PC-3 (cell line): ENCODE results near the gene SENP5. TPM values are rescaled to one million over a fixed set of nuclear protein-coding genes. Genes with fewer than 3 reads are reported as not detected.

ENCODE experiments used
- ATAC-seq: fragments of 200-7000 bp; cut with Tn5 transposase; 2 replicates; pipeline ENCODE4 v1.9.1; 2020; ENCODE audit warnings: mild to moderate bottlenecking, moderate library complexity
- BruUV-seq: library from RNA; stranded (reverse); fragments of 400-500 nt; replicated peaks from 2 replicates; lab custom pipeline; 2021; lab: Mats Ljungman, UMichigan
- CTCF ChIA-PET: fragments of 300-600 bp; sonication (Branson Sonifier 250); formaldehyde crosslinking; loops from one replicate; lab custom pipeline; 2022; ENCODE audit warnings: antibody characterized with exemption; lab: Charles Lee
- POLR2A ChIA-PET: fragments of 300-600 bp; sonication (Branson Sonifier 250); formaldehyde crosslinking; loops from one replicate; lab custom pipeline; 2022; ENCODE audit warnings: antibody characterized with exemption; ENCODE audit not compliant: unreplicated experiment; lab: Charles Lee
- DNase-seq: peaks from one replicate; pipeline ENCODE4 v3.0.0-alpha.2; 2015
- H2AFZ ChIP-seq: fragments of 300-600 bp; sonication (generic); 2 replicates; pipeline ENCODE4 v1.6.0; 2016; ENCODE audit warnings: antibody characterized with exemption, low read length
- H3F3A ChIP-seq: fragments of 300-600 bp; sonication (generic); one replicate; pipeline ENCODE4 v1.6.0; 2017; ENCODE audit warnings: antibody characterized with exemption, low read length, control low read depth, mild to moderate bottlenecking; ENCODE audit not compliant: unreplicated experiment
- H3K27ac ChIP-seq: fragments of 300-600 bp; sonication (generic); 2 replicates; pipeline ENCODE4 v1.5.1; 2016; ENCODE audit warnings: mild to moderate bottlenecking, low read length
- H3K27me3 ChIP-seq: fragments of 300-600 bp; sonication (generic); 2 replicates; pipeline ENCODE4 v1.6.1; 2016; ENCODE audit warnings: low read length, mixed read lengths
- H3K36me3 ChIP-seq: fragments of 300-600 bp; sonication (generic); 2 replicates; pipeline ENCODE4 v1.6.1; 2016; ENCODE audit warnings: low read depth, mixed run types, low read length, mixed read lengths
- H3K4me1 ChIP-seq: fragments of 300-600 bp; sonication (generic); 2 replicates; pipeline ENCODE4 v1.5.1; 2016; ENCODE audit warnings: low read length; ENCODE audit not compliant: insufficient read depth
- H3K4me2 ChIP-seq: fragments of 300-600 bp; sonication (generic); 2 replicates; pipeline ENCODE4 v1.6.0; 2016; ENCODE audit warnings: low read length
- H3K4me3 ChIP-seq: fragments of 300-600 bp; sonication (generic); 2 replicates; pipeline ENCODE4 v1.5.1; 2016; ENCODE audit warnings: mild to moderate bottlenecking, low read length, mixed read lengths
- H3K79me2 ChIP-seq: fragments of 300-600 bp; sonication (generic); 2 replicates; pipeline ENCODE4 v1.6.1; 2017; ENCODE audit warnings: low read length, mixed read lengths
- H3K9ac ChIP-seq: fragments of 300-600 bp; sonication (generic); 2 replicates; pipeline ENCODE4 v1.6.0; 2016; ENCODE audit warnings: mild to moderate bottlenecking, low read length
- H3K9me2 ChIP-seq: fragments of 300-600 bp; sonication (generic); replicated peaks from 2 replicates; pipeline ENCODE4 v1.6.1; 2016; ENCODE audit warnings: mixed run types, low read length, mixed read lengths
- H3K9me3 ChIP-seq: fragments of 300-600 bp; sonication (generic); 2 replicates; pipeline ENCODE4 v1.6.1; 2016; ENCODE audit warnings: low read length, mixed read lengths
- H4K20me1 ChIP-seq: fragments of 300-600 bp; sonication (generic); 2 replicates; pipeline ENCODE4 v1.6.1; 2016; ENCODE audit warnings: low read length, mixed read lengths
- CTCF ChIP-seq: fragments of 300-600 bp; sonication (generic); conservative IDR thresholded peaks from 2 replicates; pipeline ENCODE4 v1.5.1; 2017; ENCODE audit warnings: antibody characterized with exemption, low read depth, mild to moderate bottlenecking, low read length
- EZH2 ChIP-seq: fragments of 300-600 bp; sonication (generic); IDR thresholded peaks from one replicate; pipeline ENCODE4 v1.6.1; 2017; ENCODE audit warnings: antibody characterized with exemption, mild to moderate bottlenecking, low read length; ENCODE audit not compliant: unreplicated experiment
- EZH2phosphoT487 ChIP-seq: fragments of 300-600 bp; sonication (generic); IDR thresholded peaks from 2 replicates; pipeline ENCODE4 v1.6.1; 2018; ENCODE audit warnings: mild to moderate bottlenecking, antibody characterized with exemption, low read length, borderline replicate concordance
- intact Hi-C: fragments of 100-400 bp; cut with micrococcal nuclease; formaldehyde crosslinking; loops from 2 replicates; pipeline ENCODE4 v1.9.0; 2023
- total RNA-seq: library from RNA; depleted of rRNA; stranded (reverse); fragments of >200 nt; gene quantifications from 2 replicates; pipeline ENCODE4 v1.2.3, GENCODE V29; 2014

Gene SENP5
- total RNA-seq, 1 experiment from 2014 or later, result 34.2 TPM

DNA sequence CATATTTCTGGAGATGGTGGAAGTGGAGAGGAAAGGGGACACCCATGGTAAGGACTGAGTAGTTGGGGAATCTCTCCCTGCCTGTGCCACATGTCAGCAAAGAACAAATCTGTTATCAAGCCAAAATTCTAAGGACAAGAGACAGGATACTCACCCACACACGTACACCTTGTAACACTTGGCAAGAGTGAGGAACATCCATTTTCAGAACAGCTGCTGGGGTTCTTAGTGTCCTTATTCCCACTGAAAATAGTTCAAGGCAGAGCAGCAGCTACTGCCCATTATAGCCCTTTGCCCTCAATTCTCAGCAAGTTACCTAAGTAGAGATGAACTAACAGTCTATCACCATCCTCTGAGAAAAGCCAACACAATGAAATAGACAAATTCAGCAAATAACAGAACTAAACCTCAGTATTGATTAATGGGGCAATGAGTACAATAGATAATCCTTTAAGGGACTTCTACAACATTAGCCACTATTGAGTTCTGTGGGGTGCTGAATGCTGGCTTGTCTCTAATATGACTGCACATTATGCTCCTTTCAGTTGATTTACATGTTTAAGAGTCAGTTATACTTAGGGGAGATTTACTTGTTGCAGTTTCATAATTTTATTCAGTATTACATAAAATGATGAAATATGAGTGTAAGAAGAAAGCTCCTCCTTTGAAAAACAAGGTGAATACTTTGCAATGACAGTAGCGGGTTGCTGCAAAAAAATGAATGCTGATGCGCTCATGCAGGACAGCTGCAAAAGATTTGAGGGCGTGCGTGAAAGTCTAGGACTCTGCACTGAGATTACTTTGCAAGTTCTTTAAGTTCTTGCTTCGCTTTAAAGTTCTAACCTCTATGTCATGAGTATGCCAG, 22.4 kb downstream of the SENP5 start:
- H3F3A ChIP-seq, result no peaks in the 10 kb centered on the region
- H3K4me3 ChIP-seq, result no peak overlapping the region
- H3K9me3 ChIP-seq, result no peaks in the 10 kb centered on the region
- TF ChIP-seq EZH2 (no peak), EZH2phosphoT487 (no peak), CTCF (no peak)
- POLR2A ChIA-PET, result no interaction called here
- no peaks in the 10 kb centered on the region for H3K9me2 ChIP-seq
- no peak for DNase-seq
- intact Hi-C loops, result no loop called here
- H4K20me1 ChIP-seq, result no peaks in the 10 kb centered on the region
- peaks cover 77% of the 10 kb centered on the region for H3K79me2 ChIP-seq
- H3K27me3 ChIP-seq, result no peaks in the 10 kb centered on the region
- H3K9ac ChIP-seq, result no peak overlapping the region
- no peak overlapping the region for H3K27ac ChIP-seq
- no peak overlapping the region for H3K4me2 ChIP-seq
- H3K36me3 ChIP-seq, result peaks cover 15% of the 10 kb centered on the region
- CTCF ChIA-PET, result interaction anchor here (0.6 kb wide), 1 partner anchor 389 kb away, joined by 5 read pairs; no protein-coding TSS in a partner anchor
- BruUV-seq, result TSS peak; percentile 29
- no peak overlapping the region for H2AFZ ChIP-seq
- H3K4me1 ChIP-seq, result no peaks in the 10 kb centered on the region
- no peak for ATAC-seq

GRCh38 chr3:196894557-196895295, 27.0 kb downstream of the SENP5 start:
- no peaks in the 10 kb centered on the region for H3K9me2 ChIP-seq
- DNase-seq (no peak), ATAC-seq (no peak)
- intact Hi-C loops, result no loop called here
- H2AFZ ChIP-seq, result no peak overlapping the region
- no TSS peak for BruUV-seq
- CTCF ChIA-PET, result no interaction called here
- H3K9me3 ChIP-seq, result no peaks in the 10 kb centered on the region
- no peak overlapping the region for H3K27ac ChIP-seq
- no peak overlapping the region for H3K4me3 ChIP-seq
- POLR2A ChIA-PET, result no interaction called here
- H3K9ac ChIP-seq, result no peak overlapping the region
- H3K4me2 ChIP-seq, result no peak overlapping the region
- peaks cover 4% of the 10 kb centered on the region; the same call in 1 of the 2 replicates for H3K36me3 ChIP-seq
- H3K4me1 ChIP-seq, result no peaks in the 10 kb centered on the region
- no peaks in the 10 kb centered on the region for H3K27me3 ChIP-seq
- no peak for TF ChIP-seq EZH2
- TF ChIP-seq CTCF, result no peak
- TF ChIP-seq EZH2phosphoT487, result no peak
- peaks cover 74% of the 10 kb centered on the region for H3K79me2 ChIP-seq
- no peaks in the 10 kb centered on the region for H4K20me1 ChIP-seq
- no peaks in the 10 kb centered on the region for H3F3A ChIP-seq

DNA sequence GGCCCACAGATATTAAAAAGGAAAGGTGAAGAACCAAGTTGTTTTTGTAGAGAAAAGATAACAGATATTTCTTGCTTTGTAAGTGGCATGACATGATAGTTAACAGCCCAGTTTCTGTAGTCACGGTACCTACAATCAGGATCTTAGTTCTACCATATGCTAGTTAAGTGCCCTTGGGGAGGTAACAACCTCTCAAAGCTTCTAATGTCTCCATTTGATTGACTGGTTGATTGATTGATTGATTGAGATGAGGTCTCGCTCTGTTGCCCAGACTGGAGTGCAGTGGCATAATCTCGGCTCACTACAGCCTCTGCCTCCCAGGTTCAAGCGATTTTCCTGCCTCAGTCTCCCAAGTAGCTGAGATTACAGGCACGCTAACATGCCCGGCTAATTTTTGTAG, 28.5 kb downstream of the SENP5 start:
- H3K79me2 ChIP-seq, result peaks cover 59% of the 10 kb centered on the region
- no TSS peak for BruUV-seq
- H2AFZ ChIP-seq, result no peak overlapping the region
- no peak for TF ChIP-seq EZH2phosphoT487
- no peak for TF ChIP-seq EZH2
- no peak for TF ChIP-seq CTCF
- no peak for ATAC-seq
- no peaks in the 10 kb centered on the region for H3K4me1 ChIP-seq
- no peaks in the 10 kb centered on the region for H3K27me3 ChIP-seq
- H3K9ac ChIP-seq, result no peak overlapping the region
- H3K4me2 ChIP-seq, result no peak overlapping the region
- H3K9me3 ChIP-seq, result no peaks in the 10 kb centered on the region
- DNase-seq, result no peak
- CTCF ChIA-PET, result no interaction called here
- H4K20me1 ChIP-seq, result no peaks in the 10 kb centered on the region
- intact Hi-C loops, result no loop called here
- POLR2A ChIA-PET, result no interaction called here
- peaks cover 11% of the 10 kb centered on the region for H3K36me3 ChIP-seq
- H3K9me2 ChIP-seq, result no peaks in the 10 kb centered on the region
- no peaks in the 10 kb centered on the region for H3F3A ChIP-seq
- no peak overlapping the region for H3K4me3 ChIP-seq
- no peak overlapping the region for H3K27ac ChIP-seq
